GM12864 (cell line): ENCODE data around the gene RNF222.

Experiments
- DNase-seq: peaks from one replicate; pipeline ENCODE4 v3.0.0-alpha.2; 2011; ENCODE audit warnings: low read depth
- H3K4me3 ChIP-seq: 2 replicates; pipeline ENCODE4 v1.5.1; 2011; ENCODE audit warnings: mild to moderate bottlenecking, low read depth, low read length, control low read depth
- CTCF ChIP-seq: IDR thresholded peaks from 2 replicates; pipeline ENCODE4 v1.5.1; 2011; ENCODE audit warnings: low read depth, mild to moderate bottlenecking, moderate library complexity, low read length, control low read depth, inconsistent platforms; ENCODE audit errors: missing control alignments

RNF222 gene

GRCh38 chr17:8345951-8346665 lies 51.5 kb downstream of the RNF222 start:
- DNase-seq = no peak
- H3K4me3 ChIP-seq = no peak overlapping the region
- no peak for TF ChIP-seq CTCF

- no peak for DNase-seq
- no peak for TF ChIP-seq CTCF
- no peak overlapping the region for H3K4me3 ChIP-seq
Measured at GRCh38 chr17:8345052-8345690, 52.5 kb downstream of the RNF222 start.

GRCh38 chr17:8341456-8341855 lies 56.2 kb downstream of the RNF222 start:
- no peak for TF ChIP-seq CTCF
- no peak overlapping the region for H3K4me3 ChIP-seq
- no peak for DNase-seq
